ENCODE measurements around the gene YLPM1.

YLPM1 gene

DNA sequence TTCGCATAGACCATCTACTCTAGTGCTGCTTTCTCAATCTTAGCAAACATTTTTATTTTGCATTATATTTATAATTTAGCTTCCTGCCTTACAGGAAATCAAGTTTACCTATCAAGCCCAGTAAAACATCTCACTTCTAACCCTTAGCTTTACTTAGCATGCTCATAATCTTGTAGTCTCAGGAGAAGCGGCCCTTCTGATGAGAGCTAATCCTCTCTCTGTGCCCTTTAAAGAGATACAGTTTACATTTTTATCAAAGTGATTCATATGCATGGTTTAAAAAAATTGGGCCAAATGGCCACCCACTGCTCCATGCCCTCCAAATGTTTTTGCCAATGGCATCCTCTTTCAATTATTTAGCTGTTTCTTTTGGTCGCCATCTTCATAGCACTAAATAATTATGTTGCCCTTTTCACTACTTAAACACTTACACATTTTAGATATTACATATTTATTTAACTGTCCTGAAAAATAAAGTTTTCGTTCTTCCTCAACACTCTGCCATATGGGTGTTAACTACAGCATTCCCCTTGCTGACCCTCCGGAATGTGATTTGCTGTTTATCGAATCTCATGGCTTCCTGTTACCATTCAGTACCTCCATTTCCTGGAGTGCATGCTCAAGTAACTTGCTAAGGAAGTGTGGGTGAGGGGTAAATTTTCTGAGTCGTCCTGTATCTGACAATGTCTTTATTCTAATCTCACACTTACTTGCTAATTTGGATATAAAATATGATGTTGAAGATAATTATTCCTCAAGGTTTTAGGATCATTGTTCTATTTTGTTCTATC lies 29.3 kb downstream of the YLPM1 start:
- 63% methylated on average over 5 of the region's 7 CpGs for WGBS
- no peak overlapping the region for H3K18ac ChIP-seq (ENCODE audit: low read depth in 1 of 2, low read length in 2 of 2)

DNA sequence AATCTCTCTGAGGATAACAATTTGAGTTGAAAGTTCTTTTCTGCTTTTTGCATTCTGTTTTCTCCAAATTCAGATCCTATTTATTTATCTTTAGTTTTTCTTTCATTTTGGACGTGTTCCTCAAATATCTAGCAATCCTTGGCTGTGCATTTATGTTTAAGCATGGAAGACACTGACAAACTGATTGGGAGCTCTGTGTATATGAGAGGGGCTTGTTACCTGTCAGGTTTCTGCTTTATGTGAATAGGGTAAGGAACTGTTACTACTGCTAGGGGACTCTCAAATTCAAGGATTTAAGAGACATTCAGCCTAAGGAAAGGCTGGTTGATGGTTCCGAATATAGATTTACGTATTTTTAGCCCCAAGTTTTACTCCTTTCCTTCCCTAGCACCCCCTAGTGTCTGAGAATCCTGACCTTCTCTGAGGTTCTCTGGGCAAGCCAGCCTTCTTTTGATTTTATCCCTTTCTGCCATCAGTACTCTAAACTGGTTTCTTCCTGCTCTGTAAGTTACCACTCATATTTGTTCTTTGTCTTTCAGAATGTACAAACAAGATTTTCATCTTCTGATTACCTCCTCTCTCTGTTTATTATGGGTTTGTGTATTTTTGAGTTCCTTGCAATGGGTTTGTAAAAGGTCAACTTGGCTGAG lies 30.5 kb downstream of the YLPM1 start:
- H3K9me3 ChIP-seq (ENCODE audit: control insufficient read depth, low read length): no peaks in the 10 kb centered on the region
- H2BK5ac ChIP-seq (ENCODE audit: low read depth, low read length, poor library complexity, severe bottlenecking): no peak overlapping the region
- H4K91ac ChIP-seq (ENCODE audit: low read length): no peak overlapping the region
- H3K27me3 ChIP-seq (ENCODE audit: control insufficient read depth in 1 of 2, insufficient read depth in 1 of 2, low read length in 2 of 2): no peaks in the 10 kb centered on the region
- WGBS: 88% methylated on average over 3 of the region's 3 CpGs
- H2AFZ ChIP-seq (ENCODE audit: low read depth, low read length): no peak overlapping the region
- no peak overlapping the region for H4K8ac ChIP-seq (ENCODE audit: low read length)
- H3K4ac ChIP-seq (ENCODE audit: low read depth in 1 of 2, low read length in 2 of 2): no peak overlapping the region
- H3K18ac ChIP-seq (ENCODE audit: low read depth in 1 of 2, low read length in 2 of 2): no peak overlapping the region
- no peak overlapping the region for H2BK120ac ChIP-seq (ENCODE audit: low read depth, low read length)
- no peak overlapping the region for H2BK15ac ChIP-seq (ENCODE audit: low read depth, poor library complexity, severe bottlenecking)
- peaks cover 12 to 23% of the 10 kb centered on the region in 2 experiments for H3K36me3 ChIP-seq (ENCODE audit: control insufficient read depth in 1 of 2, insufficient read depth in 2 of 2, low read depth in 1 of 2, low read length in 2 of 2)
- H3K14ac ChIP-seq (ENCODE audit: low read length in 2 of 2): no peak overlapping the region
- peak overlapping the region in 1 of 2 experiments; percentile 41 for H3K4me3 ChIP-seq (ENCODE audit: insufficient read depth in 1 of 2, low read depth in 1 of 2, low read length in 2 of 2)
- peak overlapping the region; percentile 28 for H3K9ac ChIP-seq (ENCODE audit: low read length)
- no peak overlapping the region for H2BK12ac ChIP-seq (ENCODE audit: low read length in 2 of 2)
- no peaks in the 10 kb centered on the region for H3K4me1 ChIP-seq (ENCODE audit: control insufficient read depth, insufficient read depth, low read depth, low read length)
- no peak overlapping the region for H3K4me2 ChIP-seq (ENCODE audit: low read length, poor library complexity, severe bottlenecking)
- DNase-seq: peak; percentile 12
- H3K27ac ChIP-seq (ENCODE audit: low read length, poor library complexity, severe bottlenecking): no peak overlapping the region
- H3K79me1 ChIP-seq (replicated peaks; ENCODE audit: low read length, poor library complexity, severe bottlenecking): peaks cover 34% of the 10 kb centered on the region
- H2AK5ac ChIP-seq (ENCODE audit: low read length, severe bottlenecking): no peak overlapping the region
- no peak overlapping the region for H3K23ac ChIP-seq (ENCODE audit: low read length in 2 of 2)

More for the DNA sequence above, 29.3 kb downstream of the YLPM1 start:
- Histone ChIP-seq H2AFZ (ENCODE audit: low read depth, low read length) (no peak overlapping the region), H2BK12ac (ENCODE audit: low read length in 2 of 2) (no peak overlapping the region), H2AK5ac (ENCODE audit: low read length, severe bottlenecking) (no peak overlapping the region), H3K36me3 (ENCODE audit: control insufficient read depth in 1 of 2, insufficient read depth in 2 of 2, low read depth in 1 of 2, low read length in 2 of 2) (peaks cover 7 to 21% of the 10 kb centered on the region in 2 experiments), H2BK5ac (ENCODE audit: low read depth, low read length, poor library complexity, severe bottlenecking) (no peak overlapping the region), H3K23ac (ENCODE audit: low read length in 2 of 2) (no peak overlapping the region), H3K27ac (ENCODE audit: low read length, poor library complexity, severe bottlenecking) (no peak overlapping the region), H4K8ac (ENCODE audit: low read length) (no peak overlapping the region), H3K9me3 (ENCODE audit: control insufficient read depth, low read length) (no peaks in the 10 kb centered on the region), H3K14ac (ENCODE audit: low read length in 2 of 2) (no peak overlapping the region), H2BK15ac (ENCODE audit: low read depth, poor library complexity, severe bottlenecking) (no peak overlapping the region), H4K91ac (ENCODE audit: low read length) (no peak overlapping the region), H3K4me2 (ENCODE audit: low read length, poor library complexity, severe bottlenecking) (no peak overlapping the region), H3K9ac (ENCODE audit: low read length) (peak overlapping the region; percentile 28), H3K4me3 (ENCODE audit: insufficient read depth in 1 of 2, low read depth in 1 of 2, low read length in 2 of 2) (no peak overlapping the region), H3K79me1 (replicated peaks; ENCODE audit: low read length, poor library complexity, severe bottlenecking) (peaks cover 28% of the 10 kb centered on the region), H3K27me3 (ENCODE audit: control insufficient read depth in 1 of 2, insufficient read depth in 1 of 2, low read length in 2 of 2) (no peaks in the 10 kb centered on the region), H2BK120ac (ENCODE audit: low read depth, low read length) (no peak overlapping the region), H3K4ac (ENCODE audit: low read depth in 1 of 2, low read length in 2 of 2) (no peak overlapping the region), H3K4me1 (ENCODE audit: control insufficient read depth, insufficient read depth, low read depth, low read length) (no peaks in the 10 kb centered on the region)
- peak; percentile 22 for DNase-seq

- 94% methylated on average over 2 of the region's 2 CpGs for WGBS
- Histone ChIP-seq H3K27me3 (ENCODE audit: control insufficient read depth in 1 of 2, insufficient read depth in 1 of 2, low read length in 2 of 2) (no peaks in the 10 kb centered on the region), H2BK120ac (ENCODE audit: low read depth, low read length) (no peak overlapping the region), H3K36me3 (ENCODE audit: control insufficient read depth in 1 of 2, insufficient read depth in 2 of 2, low read depth in 1 of 2, low read length in 2 of 2) (peaks cover 12 to 31% of the 10 kb centered on the region in 2 experiments), H2BK12ac (ENCODE audit: low read length in 2 of 2) (no peak overlapping the region), H3K14ac (ENCODE audit: low read length in 2 of 2) (no peak overlapping the region), H3K4ac (ENCODE audit: low read depth in 1 of 2, low read length in 2 of 2) (no peak overlapping the region), H2BK5ac (ENCODE audit: low read depth, low read length, poor library complexity, severe bottlenecking) (no peak overlapping the region), H3K23ac (ENCODE audit: low read length in 2 of 2) (no peak overlapping the region), H3K79me1 (replicated peaks; ENCODE audit: low read length, poor library complexity, severe bottlenecking) (peaks cover 39% of the 10 kb centered on the region), H3K27ac (ENCODE audit: low read length, poor library complexity, severe bottlenecking) (no peak overlapping the region), H3K4me3 (ENCODE audit: insufficient read depth in 1 of 2, low read depth in 1 of 2, low read length in 2 of 2) (no peak overlapping the region), H3K4me2 (ENCODE audit: low read length, poor library complexity, severe bottlenecking) (no peak overlapping the region), H4K8ac (ENCODE audit: low read length) (no peak overlapping the region), H2AK5ac (ENCODE audit: low read length, severe bottlenecking) (no peak overlapping the region), H2AFZ (ENCODE audit: low read depth, low read length) (no peak overlapping the region), H3K9me3 (ENCODE audit: control insufficient read depth, low read length) (no peaks in the 10 kb centered on the region), H4K91ac (ENCODE audit: low read length) (no peak overlapping the region), H3K4me1 (ENCODE audit: control insufficient read depth, insufficient read depth, low read depth, low read length) (no peaks in the 10 kb centered on the region), H3K18ac (ENCODE audit: low read depth in 1 of 2, low read length in 2 of 2) (no peak overlapping the region), H2BK15ac (ENCODE audit: low read depth, poor library complexity, severe bottlenecking) (no peak overlapping the region), H3K9ac (ENCODE audit: low read length) (no peak overlapping the region)
- DNase-seq: no peak
Observed at GRCh38 chr14:74794947-74795346, 31.8 kb downstream of the YLPM1 start.

- no peak overlapping the region for H3K9ac ChIP-seq (ENCODE audit: low read length)
- H3K27me3 ChIP-seq (ENCODE audit: control insufficient read depth in 1 of 2, insufficient read depth in 1 of 2, low read length in 2 of 2): no peaks in the 10 kb centered on the region
- H2BK120ac ChIP-seq (ENCODE audit: low read depth, low read length): no peak overlapping the region
- H4K8ac ChIP-seq (ENCODE audit: low read length): no peak overlapping the region
- H3K4me1 ChIP-seq (ENCODE audit: control insufficient read depth, insufficient read depth, low read depth, low read length): no peaks in the 10 kb centered on the region
- H4K91ac ChIP-seq (ENCODE audit: low read length): no peak overlapping the region
- H3K9me3 ChIP-seq (ENCODE audit: control insufficient read depth, low read length): no peaks in the 10 kb centered on the region
- DNase-seq: no peak
- no peak overlapping the region for H2AFZ ChIP-seq (ENCODE audit: low read depth, low read length)
- H3K18ac ChIP-seq (ENCODE audit: low read depth in 1 of 2, low read length in 2 of 2): no peak overlapping the region
- no peak overlapping the region for H2BK12ac ChIP-seq (ENCODE audit: low read length in 2 of 2)
- no peak overlapping the region for H3K23ac ChIP-seq (ENCODE audit: low read length in 2 of 2)
- H3K4me2 ChIP-seq (ENCODE audit: low read length, poor library complexity, severe bottlenecking): no peak overlapping the region
- H3K14ac ChIP-seq (ENCODE audit: low read length in 2 of 2): no peak overlapping the region
- no peak overlapping the region for H3K27ac ChIP-seq (ENCODE audit: low read length, poor library complexity, severe bottlenecking)
- peaks cover 16 to 67% of the 10 kb centered on the region in 2 experiments for H3K36me3 ChIP-seq (ENCODE audit: control insufficient read depth in 1 of 2, insufficient read depth in 2 of 2, low read depth in 1 of 2, low read length in 2 of 2)
- no peak overlapping the region for H3K4me3 ChIP-seq (ENCODE audit: insufficient read depth in 1 of 2, low read depth in 1 of 2, low read length in 2 of 2)
- peaks cover 29% of the 10 kb centered on the region for H3K79me1 ChIP-seq (replicated peaks; ENCODE audit: low read length, poor library complexity, severe bottlenecking)
- no peak overlapping the region for H2BK15ac ChIP-seq (ENCODE audit: low read depth, poor library complexity, severe bottlenecking)
- no peak overlapping the region for H2AK5ac ChIP-seq (ENCODE audit: low read length, severe bottlenecking)
- no peak overlapping the region for H2BK5ac ChIP-seq (ENCODE audit: low read depth, low read length, poor library complexity, severe bottlenecking)
- H3K4ac ChIP-seq (ENCODE audit: low read depth in 1 of 2, low read length in 2 of 2): no peak overlapping the region
Observed at GRCh38 chr14:74799765-74800164, 36.6 kb downstream of the YLPM1 start.

All from mesenchymal stem cell (in vitro differentiated cells and primary cell).